Ovary (tissue), 3 donors: ENCODE results near the gene FGF23.

Source experiments
- EP300 ChIP-seq: sonication (generic); formaldehyde crosslinking; IDR thresholded peaks from one replicate; pipeline ENCODE4 v1.6.1; 2017; ENCODE audit warnings: antibody characterized with exemption
- POLR2A ChIP-seq: fragments of 450-650 bp; IDR thresholded peaks from one replicate; pipeline ENCODE4 v1.6.1; 2017; ENCODE audit warnings: antibody characterized with exemption, mild to moderate bottlenecking, moderate library complexity
- TF ChIP-seq, protein P1 (sequence below), 3 donors: fragments of 450-650 bp in 2 of 3; fragments of 200-600 bp in 1 of 3; IDR thresholded peaks; one replicate each; pipeline versions ENCODE4 v1.5.1 to v1.8.0; 2016 to 2022; ENCODE audit warnings: antibody characterized with exemption in 3 of 3, mild to moderate bottlenecking in 1 of 3
- donor health status: DM: no; HTN: no; CAD: no.

DNA sequence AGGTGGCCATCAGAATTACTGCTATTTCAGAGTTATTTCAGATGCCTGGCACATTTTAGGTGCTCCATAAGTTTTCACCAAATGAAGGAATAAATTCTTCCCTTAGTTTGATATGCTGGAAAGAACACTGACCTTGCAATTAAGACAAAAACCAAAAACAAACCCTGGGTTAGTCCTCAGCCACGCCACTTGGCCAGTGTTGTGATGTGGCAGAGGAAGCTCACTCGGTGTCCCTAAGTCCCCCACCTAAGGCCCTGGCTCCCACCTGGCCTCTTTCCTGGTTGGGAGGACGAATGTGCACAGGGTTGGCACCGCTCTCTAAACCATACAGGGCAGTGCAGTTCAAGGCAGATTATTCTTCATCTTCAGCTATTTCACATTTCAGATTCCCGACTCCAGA lies 13.7 kb upstream of the FGF23 start:
- TF ChIP-seq, protein P1, sequence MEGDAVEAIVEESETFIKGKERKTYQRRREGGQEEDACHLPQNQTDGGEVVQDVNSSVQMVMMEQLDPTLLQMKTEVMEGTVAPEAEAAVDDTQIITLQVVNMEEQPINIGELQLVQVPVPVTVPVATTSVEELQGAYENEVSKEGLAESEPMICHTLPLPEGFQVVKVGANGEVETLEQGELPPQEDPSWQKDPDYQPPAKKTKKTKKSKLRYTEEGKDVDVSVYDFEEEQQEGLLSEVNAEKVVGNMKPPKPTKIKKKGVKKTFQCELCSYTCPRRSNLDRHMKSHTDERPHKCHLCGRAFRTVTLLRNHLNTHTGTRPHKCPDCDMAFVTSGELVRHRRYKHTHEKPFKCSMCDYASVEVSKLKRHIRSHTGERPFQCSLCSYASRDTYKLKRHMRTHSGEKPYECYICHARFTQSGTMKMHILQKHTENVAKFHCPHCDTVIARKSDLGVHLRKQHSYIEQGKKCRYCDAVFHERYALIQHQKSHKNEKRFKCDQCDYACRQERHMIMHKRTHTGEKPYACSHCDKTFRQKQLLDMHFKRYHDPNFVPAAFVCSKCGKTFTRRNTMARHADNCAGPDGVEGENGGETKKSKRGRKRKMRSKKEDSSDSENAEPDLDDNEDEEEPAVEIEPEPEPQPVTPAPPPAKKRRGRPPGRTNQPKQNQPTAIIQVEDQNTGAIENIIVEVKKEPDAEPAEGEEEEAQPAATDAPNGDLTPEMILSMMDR (IDR thresholded peaks at IDR 0.05), result no peak
- TF ChIP-seq POLR2A (no peak), EP300 (no peak)
